ENCODE data around the gene F7.

Gene F7

DNA sequence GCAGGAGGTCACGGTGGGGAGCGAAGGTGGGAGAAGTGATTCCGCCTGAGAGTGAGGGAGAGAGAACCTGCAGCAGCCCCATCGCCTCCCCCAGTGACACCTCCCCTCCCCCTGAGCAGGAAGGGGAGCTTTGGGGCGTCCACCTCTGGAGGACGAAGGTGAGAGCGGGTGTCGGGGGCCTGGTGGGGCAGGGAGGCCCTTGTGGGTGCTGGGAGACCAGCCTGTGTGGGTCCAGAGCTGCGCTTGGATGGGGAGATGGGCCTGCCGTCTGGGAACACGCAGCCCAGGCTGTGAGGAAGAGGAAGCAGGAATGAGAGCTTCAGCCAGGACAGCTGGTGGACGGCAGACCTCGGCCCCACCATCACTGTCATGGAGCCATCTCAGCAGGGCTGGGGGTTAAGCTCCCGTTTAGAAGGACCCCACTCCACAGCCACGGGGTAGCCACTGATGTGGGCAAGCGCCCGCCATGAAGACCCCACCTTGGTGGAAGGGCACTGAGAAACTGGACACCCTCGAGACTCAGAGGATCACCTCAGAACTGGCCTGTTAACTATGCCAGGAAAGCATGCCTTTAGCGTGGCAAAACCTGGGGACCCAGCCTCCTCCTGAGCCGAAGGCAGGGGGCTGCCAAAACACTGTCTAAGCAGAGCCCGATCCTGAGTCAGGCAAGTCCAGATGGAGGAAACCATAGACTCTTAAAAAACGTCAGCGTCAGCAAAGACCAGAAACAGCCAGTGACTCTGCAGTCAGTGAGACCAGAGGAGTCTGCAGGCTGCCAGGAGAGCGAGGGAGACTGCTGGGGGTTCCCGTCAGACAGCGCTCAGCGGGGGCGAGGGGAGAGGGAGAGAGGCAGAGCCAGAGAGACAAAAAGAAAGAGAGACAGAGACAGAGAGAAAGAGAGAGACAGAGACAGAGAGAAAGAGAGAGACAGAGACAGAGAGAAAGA is 46.4 kb downstream of the F7 start:
- Histone ChIP-seq H3K27ac (ENCODE audit: low read length) (no peak overlapping the region), H3K36me3 (replicated peaks; ENCODE audit: low read depth, low read length) (no peaks in the 10 kb centered on the region), H3K9me3 (ENCODE audit: insufficient read depth, low read length) (0 out of 2 replicates have a peak, but pooled peaks cover 11% of the 10 kb centered on the region), H3K9ac (ENCODE audit: low read length) (no peak overlapping the region), H3K4me2 (ENCODE audit: low read length) (no peak overlapping the region), H2AFZ (ENCODE audit: low read depth, low read length) (no peak overlapping the region), H3K79me2 (ENCODE audit: low read length) (no peaks in the 10 kb centered on the region), H4K20me1 (ENCODE audit: insufficient read depth, low read length) (no peaks in the 10 kb centered on the region), H3K4me1 (ENCODE audit: low read length) (peaks cover 6% of the 10 kb centered on the region), H3K27me3 (ENCODE audit: low read depth, low read length) (peaks cover 7% of the 10 kb centered on the region; the same call in 1 of the 2 replicates), H3K4me3 (ENCODE audit: low read length) (no peak overlapping the region)
- TF ChIP-seq, protein P1, sequence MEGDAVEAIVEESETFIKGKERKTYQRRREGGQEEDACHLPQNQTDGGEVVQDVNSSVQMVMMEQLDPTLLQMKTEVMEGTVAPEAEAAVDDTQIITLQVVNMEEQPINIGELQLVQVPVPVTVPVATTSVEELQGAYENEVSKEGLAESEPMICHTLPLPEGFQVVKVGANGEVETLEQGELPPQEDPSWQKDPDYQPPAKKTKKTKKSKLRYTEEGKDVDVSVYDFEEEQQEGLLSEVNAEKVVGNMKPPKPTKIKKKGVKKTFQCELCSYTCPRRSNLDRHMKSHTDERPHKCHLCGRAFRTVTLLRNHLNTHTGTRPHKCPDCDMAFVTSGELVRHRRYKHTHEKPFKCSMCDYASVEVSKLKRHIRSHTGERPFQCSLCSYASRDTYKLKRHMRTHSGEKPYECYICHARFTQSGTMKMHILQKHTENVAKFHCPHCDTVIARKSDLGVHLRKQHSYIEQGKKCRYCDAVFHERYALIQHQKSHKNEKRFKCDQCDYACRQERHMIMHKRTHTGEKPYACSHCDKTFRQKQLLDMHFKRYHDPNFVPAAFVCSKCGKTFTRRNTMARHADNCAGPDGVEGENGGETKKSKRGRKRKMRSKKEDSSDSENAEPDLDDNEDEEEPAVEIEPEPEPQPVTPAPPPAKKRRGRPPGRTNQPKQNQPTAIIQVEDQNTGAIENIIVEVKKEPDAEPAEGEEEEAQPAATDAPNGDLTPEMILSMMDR (IDR thresholded peaks at IDR 0.05; ENCODE audit: low read depth, low read length), result no peak
- TF ChIP-seq EZH2phosphoT487 (IDR thresholded peaks at IDR 0.05; ENCODE audit: low read depth), result no peak

DNA sequence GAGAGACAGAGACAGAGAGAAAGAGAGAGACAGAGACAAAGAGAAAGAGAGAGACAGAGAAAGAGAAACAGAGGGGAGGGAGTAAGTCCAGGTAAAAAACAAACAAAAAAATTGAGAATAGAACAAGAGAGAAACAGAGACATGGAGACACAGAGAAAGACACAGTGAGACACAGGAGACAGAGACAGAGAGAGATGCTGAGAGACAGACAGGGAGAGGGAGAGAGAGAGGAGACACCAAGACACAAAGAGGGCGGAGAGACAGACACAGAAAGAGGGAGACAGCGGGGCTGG is 47.0 kb downstream of the F7 start:
- Histone ChIP-seq H3K79me2 (ENCODE audit: low read length) (no peaks in the 10 kb centered on the region), H3K9ac (ENCODE audit: low read length) (no peak overlapping the region), H3K36me3 (replicated peaks; ENCODE audit: low read depth, low read length) (no peaks in the 10 kb centered on the region), H3K4me1 (ENCODE audit: low read length) (peaks cover 6% of the 10 kb centered on the region), H3K4me3 (ENCODE audit: low read length) (no peak overlapping the region), H3K4me2 (ENCODE audit: low read length) (no peak overlapping the region), H3K9me3 (ENCODE audit: insufficient read depth, low read length) (0 out of 2 replicates have a peak, but pooled peaks cover 11% of the 10 kb centered on the region), H3K27me3 (ENCODE audit: low read depth, low read length) (peaks cover 9% of the 10 kb centered on the region), H3K27ac (ENCODE audit: low read length) (no peak overlapping the region), H4K20me1 (ENCODE audit: insufficient read depth, low read length) (no peaks in the 10 kb centered on the region), H2AFZ (ENCODE audit: low read depth, low read length) (no peak overlapping the region)
- no peak for TF ChIP-seq EZH2phosphoT487 (IDR thresholded peaks at IDR 0.05; ENCODE audit: low read depth)
- TF ChIP-seq, protein P1 (IDR thresholded peaks at IDR 0.05; ENCODE audit: low read depth, low read length), result no peak

DNA sequence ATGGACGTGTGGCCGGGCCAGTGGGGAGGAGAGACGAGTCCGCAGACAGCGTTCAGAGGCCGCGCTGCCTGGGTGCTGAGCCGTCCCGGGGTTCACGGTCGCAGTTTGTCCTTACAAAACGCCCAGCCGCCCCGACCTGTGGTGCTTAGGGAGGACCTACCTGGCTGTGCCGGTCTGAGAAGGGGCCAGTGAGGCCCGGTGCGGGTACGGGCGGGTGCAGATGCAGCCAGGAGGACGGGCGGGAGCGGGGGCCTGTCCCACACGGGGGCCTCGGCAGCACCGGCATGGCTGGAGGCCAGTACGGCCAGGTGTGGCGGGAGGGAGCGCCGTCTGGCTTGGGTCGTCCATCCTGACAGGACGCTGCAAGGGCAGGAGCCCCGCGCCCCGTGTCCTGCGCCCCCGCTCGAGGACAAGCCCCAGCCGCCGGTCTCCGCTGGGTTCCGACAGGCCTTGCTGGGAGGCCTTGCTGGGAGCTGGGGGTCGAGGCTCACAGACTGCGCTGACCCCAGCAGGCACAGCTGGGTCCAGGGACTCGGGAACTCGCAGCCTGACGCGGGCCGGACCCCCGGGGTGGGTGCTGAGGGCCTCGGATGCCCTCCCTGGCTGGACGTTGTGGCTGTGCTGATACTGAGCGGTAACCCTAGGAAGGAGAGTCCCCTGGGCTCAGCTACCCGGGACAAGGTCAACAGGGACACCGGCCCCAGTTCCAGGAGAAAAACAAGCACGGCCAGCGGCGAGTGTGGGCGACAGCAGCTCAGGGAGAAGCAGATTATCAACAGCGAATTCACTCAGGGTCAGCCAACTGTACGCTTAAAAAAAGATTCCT is 47.6 kb downstream of the F7 start:
- peaks cover 6% of the 10 kb centered on the region for H3K4me1 ChIP-seq (ENCODE audit: low read length)
- peak overlapping the region; percentile 23; the same call in 1 of the 2 replicates for H3K9ac ChIP-seq (ENCODE audit: low read length)
- H3K36me3 ChIP-seq (replicated peaks; ENCODE audit: low read depth, low read length), result no peaks in the 10 kb centered on the region
- H3K27me3 ChIP-seq (ENCODE audit: low read depth, low read length), result peaks cover 9% of the 10 kb centered on the region
- H4K20me1 ChIP-seq (ENCODE audit: insufficient read depth, low read length), result no peaks in the 10 kb centered on the region
- TF ChIP-seq EZH2phosphoT487 (IDR thresholded peaks at IDR 0.05; ENCODE audit: low read depth), result no peak
- TF ChIP-seq, protein P1 (IDR thresholded peaks at IDR 0.05; ENCODE audit: low read depth, low read length), result no peak
- peak overlapping the region; percentile 89 for H3K4me2 ChIP-seq (ENCODE audit: low read length)
- no peak overlapping the region; the same call in 1 of the 2 replicates for H2AFZ ChIP-seq (ENCODE audit: low read depth, low read length)
- no peak overlapping the region for H3K27ac ChIP-seq (ENCODE audit: low read length)
- 0 out of 2 replicates have a peak, but pooled peaks cover 11% of the 10 kb centered on the region for H3K9me3 ChIP-seq (ENCODE audit: insufficient read depth, low read length)
- H3K79me2 ChIP-seq (ENCODE audit: low read length), result no peaks in the 10 kb centered on the region
- H3K4me3 ChIP-seq (ENCODE audit: low read length), result peak overlapping the region; percentile 73
